Body of pancreas (tissue), 4 donors: Measurements from ENCODE around the gene LRP8.

Experiments used
- CTCF ChIP-seq, 7 experiments: fragments of 450-650 bp in 4 of 7; fragments of 200-600 bp in 3 of 7; sonication (generic) in 3 of 7; IDR thresholded peaks; one replicate each; pipeline ENCODE4 v1.5.1; 2016 to 2019; ENCODE audit warnings: antibody characterized with exemption in 7 of 7
- POLR2A ChIP-seq, 3 donors: fragments of 450-650 bp; IDR thresholded peaks; one replicate each; pipeline ENCODE4 v1.6.1; 2016; ENCODE audit warnings: antibody characterized with exemption in 3 of 3, mild to moderate bottlenecking in 2 of 3

GRCh38 chr1:53315046-53315445 is 12.8 kb downstream of the LRP8 start:
- TF ChIP-seq POLR2A (IDR thresholded peaks at IDR 0.05) (no peak), CTCF (IDR thresholded peaks at IDR 0.05) (no peak)
